Colonic mucosa (tissue), 4 donors: ENCODE results near the gene FAM177A1. TPM values are rescaled to one million over a fixed set of nuclear protein-coding genes. Genes with fewer than 3 reads are reported as not detected.

Experiments used
- DNase-seq: peaks from one replicate; pipeline ENCODE4 v3.0.0-alpha.2; 2020
- H3K27ac ChIP-seq: fragments of 200-600 bp; one replicate; pipeline ENCODE4 v1.8.0; 2021
- H3K27me3 ChIP-seq: fragments of 200-600 bp; one replicate; pipeline ENCODE4 v1.8.0; 2021
- H3K36me3 ChIP-seq: fragments of 200-600 bp; one replicate; pipeline ENCODE4 v1.8.0; 2021
- H3K4me1 ChIP-seq: fragments of 200-600 bp; one replicate; pipeline ENCODE4 v1.8.0; 2021; ENCODE audit warnings: mild to moderate bottlenecking
- H3K4me3 ChIP-seq: fragments of 200-600 bp; one replicate; pipeline ENCODE4 v1.8.0; 2021
- H3K9ac ChIP-seq, 2 donors: one replicate each; pipeline ENCODE4 v1.7.0; 2013; ENCODE audit warnings: control low read depth in 2 of 2, low read depth in 2 of 2, low read length in 2 of 2
- H3K9me3 ChIP-seq: fragments of 200-600 bp; one replicate; pipeline ENCODE4 v1.8.0; 2021
- intact Hi-C: fragments of 100-400 bp; cut with DNase I; formaldehyde crosslinking; loops from one replicate; pipeline ENCODE4 v1.14.1; 2022
- total RNA-seq, 2 donors: library from RNA; stranded (reverse); fragmentation: NEBNext Ultra II Directional in 1 of 2; extraction: Animal tissue kit (Norgen Biotek cat#: 25700) in 1 of 2; gene quantifications; one replicate each; pipeline ENCODE4 v1.2.1, GENCODE V29; 2021
- TF ChIP-seq, protein P1 (sequence below): fragments of 200-600 bp; IDR thresholded peaks from one replicate; pipeline ENCODE4 v1.8.0; 2022; ENCODE audit warnings: antibody characterized with exemption, mild to moderate bottlenecking
- donor health status: healthy.
- donor health status: DM: no; HTN: no; CAD: no.
- donor health status: DM: no; HTN: no; CAD: no.

The FAM177A1 gene
- total RNA-seq, 2 donors from 2014 or later: 114 to 153 TPM

DNA sequence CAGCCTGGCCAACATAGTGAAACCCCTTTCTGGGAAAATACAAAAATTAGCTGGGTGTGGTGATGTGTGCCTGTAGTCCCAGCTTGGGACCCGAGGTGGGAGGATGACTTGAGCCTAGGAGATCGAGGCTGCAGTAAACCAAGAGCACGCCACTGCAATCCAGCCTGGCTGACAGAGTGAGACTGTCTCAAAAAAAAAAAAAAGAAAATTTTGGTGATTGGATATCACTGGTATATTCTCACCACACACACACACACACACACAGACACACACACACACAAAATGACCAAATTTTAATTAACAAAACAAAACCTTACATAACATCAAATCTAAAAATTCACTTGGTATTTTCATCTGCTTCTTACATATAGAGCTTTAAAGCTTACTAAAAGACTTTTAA is 3.4 kb upstream of the FAM177A1 start:
- TF ChIP-seq, protein P1, sequence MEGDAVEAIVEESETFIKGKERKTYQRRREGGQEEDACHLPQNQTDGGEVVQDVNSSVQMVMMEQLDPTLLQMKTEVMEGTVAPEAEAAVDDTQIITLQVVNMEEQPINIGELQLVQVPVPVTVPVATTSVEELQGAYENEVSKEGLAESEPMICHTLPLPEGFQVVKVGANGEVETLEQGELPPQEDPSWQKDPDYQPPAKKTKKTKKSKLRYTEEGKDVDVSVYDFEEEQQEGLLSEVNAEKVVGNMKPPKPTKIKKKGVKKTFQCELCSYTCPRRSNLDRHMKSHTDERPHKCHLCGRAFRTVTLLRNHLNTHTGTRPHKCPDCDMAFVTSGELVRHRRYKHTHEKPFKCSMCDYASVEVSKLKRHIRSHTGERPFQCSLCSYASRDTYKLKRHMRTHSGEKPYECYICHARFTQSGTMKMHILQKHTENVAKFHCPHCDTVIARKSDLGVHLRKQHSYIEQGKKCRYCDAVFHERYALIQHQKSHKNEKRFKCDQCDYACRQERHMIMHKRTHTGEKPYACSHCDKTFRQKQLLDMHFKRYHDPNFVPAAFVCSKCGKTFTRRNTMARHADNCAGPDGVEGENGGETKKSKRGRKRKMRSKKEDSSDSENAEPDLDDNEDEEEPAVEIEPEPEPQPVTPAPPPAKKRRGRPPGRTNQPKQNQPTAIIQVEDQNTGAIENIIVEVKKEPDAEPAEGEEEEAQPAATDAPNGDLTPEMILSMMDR: no peak
- no peak overlapping the region for H3K9ac ChIP-seq
- intact Hi-C loops: loop anchor here (10.0 kb wide), 2 partner anchors 58 to 362 kb away; partner anchors contain the start of genes NFKBIA and SRP54

DNA sequence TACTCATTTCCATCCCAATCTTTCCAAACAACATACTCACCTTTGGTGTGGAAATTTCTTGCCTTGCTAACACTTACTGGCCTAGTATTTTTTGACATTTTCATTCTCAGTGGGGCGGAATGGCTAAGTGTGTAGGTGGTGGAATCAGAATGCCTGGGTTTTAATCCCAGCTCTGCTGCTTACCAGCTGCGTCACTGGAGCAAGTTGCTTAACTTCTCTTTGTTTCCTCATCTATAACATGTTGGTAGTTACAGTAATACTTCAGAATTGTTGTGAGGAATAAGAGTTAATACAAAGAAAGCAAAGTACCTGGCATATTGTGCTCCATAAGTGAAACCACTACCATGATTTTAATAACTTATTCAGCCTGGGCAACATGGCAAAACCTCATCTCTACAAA is 3.0 kb upstream of the FAM177A1 start:
- Histone ChIP-seq H3K27me3 (no peaks in the 10 kb centered on the region), H3K4me3 (no peak overlapping the region), H3K9ac (no peak overlapping the region), H3K4me1 (peaks cover 4% of the 10 kb centered on the region), H3K9me3 (no peaks in the 10 kb centered on the region), H3K27ac (no peak overlapping the region), H3K36me3 (no peaks in the 10 kb centered on the region)
- intact Hi-C loops: loop anchor here (10.0 kb wide), 2 partner anchors 58 to 362 kb away; partner anchors contain the start of genes NFKBIA and SRP54
- TF ChIP-seq, protein P1: no peak
- DNase-seq: no peak

More for the DNA sequence above, 3.4 kb upstream of the FAM177A1 start:
- H3K36me3 ChIP-seq: no peaks in the 10 kb centered on the region
- no peaks in the 10 kb centered on the region for H3K27me3 ChIP-seq
- peaks cover 4% of the 10 kb centered on the region for H3K4me1 ChIP-seq
- no peak overlapping the region for H3K4me3 ChIP-seq
- no peak overlapping the region for H3K27ac ChIP-seq
- no peaks in the 10 kb centered on the region for H3K9me3 ChIP-seq
- no peak for DNase-seq

DNA sequence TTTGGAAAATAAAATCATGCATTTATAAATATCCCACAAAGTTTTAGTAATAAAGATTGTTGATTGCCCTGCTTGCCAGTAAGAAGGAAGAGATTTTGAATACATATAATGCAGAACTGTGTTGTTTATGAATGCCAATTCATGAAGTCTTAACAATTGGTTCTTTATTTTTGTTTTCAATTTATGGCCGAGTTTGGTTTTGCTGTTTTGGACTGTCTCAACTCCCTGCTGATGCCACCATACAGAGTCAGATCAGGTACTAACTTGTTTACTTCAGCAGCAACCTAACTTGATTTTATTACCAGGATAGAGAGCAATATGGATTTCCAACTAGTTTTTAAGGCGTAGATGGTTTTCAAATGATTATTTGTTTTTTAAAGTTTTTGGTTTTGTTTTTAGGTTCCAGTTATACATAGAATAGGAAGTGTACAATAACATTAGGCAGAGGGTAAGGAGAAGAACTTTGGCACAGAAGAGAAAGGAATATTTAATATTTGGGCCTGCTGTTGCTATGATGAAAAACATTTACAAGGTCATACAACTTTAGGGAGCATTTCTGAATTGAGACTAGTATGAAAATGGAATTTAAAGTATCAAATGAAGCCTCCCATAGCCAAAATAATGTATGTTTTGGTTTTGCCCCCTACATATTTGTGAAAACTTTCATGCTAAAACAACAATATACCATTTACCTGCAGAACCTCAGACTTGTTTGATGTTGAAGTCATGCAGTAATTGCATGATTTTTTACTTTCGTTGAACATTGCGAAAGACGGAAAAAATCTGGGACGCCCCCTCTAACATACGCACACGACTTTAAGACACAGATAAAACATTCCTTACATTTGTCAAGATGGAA is 904 bp upstream of the FAM177A1 start:
- no peaks in the 10 kb centered on the region for H3K27me3 ChIP-seq
- DNase-seq: no peak
- H3K9ac ChIP-seq: peak overlapping the region; percentile 52 to 92
- no peaks in the 10 kb centered on the region for H3K36me3 ChIP-seq
- peaks cover 6% of the 10 kb centered on the region for H3K4me1 ChIP-seq
- TF ChIP-seq, protein P1: no peak
- H3K4me3 ChIP-seq: peak overlapping the region; percentile 75
- no peaks in the 10 kb centered on the region for H3K9me3 ChIP-seq
- intact Hi-C loops: loop anchor here (10.0 kb wide), 2 partner anchors 60 to 360 kb away; partner anchors contain the start of genes NFKBIA and SRP54
- peak overlapping the region; percentile 99 for H3K27ac ChIP-seq

DNA sequence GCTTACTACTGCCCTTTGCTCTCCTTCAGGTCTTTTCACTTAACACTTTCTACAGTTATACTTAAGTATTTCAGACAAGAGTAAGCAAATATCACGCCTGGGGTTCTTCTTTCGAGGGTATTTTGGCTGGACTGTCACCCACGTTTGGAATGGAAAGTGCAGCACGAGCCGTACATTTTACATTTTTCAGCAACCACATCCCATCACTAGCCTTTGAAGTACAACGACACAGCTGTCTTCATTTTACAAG is 349 bp upstream of the FAM177A1 start:
- DNase-seq: no peak
- H3K4me1 ChIP-seq: peaks cover 12% of the 10 kb centered on the region
- H3K36me3 ChIP-seq: no peaks in the 10 kb centered on the region
- H3K27ac ChIP-seq: peak overlapping the region; percentile 99
- H3K9ac ChIP-seq: peak overlapping the region; percentile 52 to 92
- intact Hi-C loops: loop anchor here (10.0 kb wide), 2 partner anchors 61 to 359 kb away; partner anchors contain the start of genes NFKBIA and SRP54
- no peaks in the 10 kb centered on the region for H3K9me3 ChIP-seq
- no peaks in the 10 kb centered on the region for H3K27me3 ChIP-seq
- TF ChIP-seq, protein P1: no peak
- H3K4me3 ChIP-seq: peak overlapping the region; percentile 75

DNA sequence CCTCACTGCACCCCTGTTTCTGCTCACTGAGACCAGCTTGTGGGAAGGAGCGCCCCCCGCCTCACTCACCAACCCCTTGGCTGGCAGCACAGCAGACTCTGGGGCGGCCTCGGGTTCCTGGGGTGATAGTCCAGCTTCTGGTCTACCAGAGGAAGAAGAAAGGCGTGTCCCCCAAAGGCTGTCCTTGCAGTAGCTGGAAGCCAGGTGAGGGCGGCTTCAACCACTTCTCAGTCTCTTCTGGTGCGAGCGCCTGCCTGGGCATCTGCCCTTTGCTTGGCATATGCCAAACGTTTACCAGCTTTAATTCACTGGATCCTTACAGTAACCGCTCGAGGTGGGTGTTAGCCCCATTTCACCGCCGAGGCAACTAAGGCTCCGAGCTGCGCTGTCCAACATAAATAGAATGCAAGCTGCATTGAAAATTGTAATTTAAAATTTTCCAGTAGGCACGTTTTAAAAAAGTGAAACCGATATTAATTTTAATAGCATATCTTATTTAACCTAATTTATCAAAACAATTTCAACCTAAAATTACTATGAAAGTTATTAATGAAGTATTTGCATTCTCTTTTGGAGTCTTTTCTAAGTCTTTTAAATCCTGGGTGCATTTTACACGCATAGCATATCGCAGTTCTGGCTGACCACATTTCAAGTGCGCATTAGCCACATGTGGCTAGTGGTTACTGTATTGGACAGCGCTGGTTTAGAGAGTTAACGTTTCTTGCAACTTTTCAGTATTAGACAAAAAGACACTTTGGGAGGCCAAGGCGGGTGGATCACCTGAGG is 872 bp downstream of the FAM177A1 start:
- H3K4me3 ChIP-seq: peak overlapping the region; percentile 75
- no peaks in the 10 kb centered on the region for H3K36me3 ChIP-seq
- H3K9ac ChIP-seq: peak overlapping the region; percentile 84 to 89
- TF ChIP-seq, protein P1: no peak
- no peaks in the 10 kb centered on the region for H3K9me3 ChIP-seq
- peaks cover 18% of the 10 kb centered on the region for H3K4me1 ChIP-seq
- no peaks in the 10 kb centered on the region for H3K27me3 ChIP-seq
- peak overlapping the region; percentile 99 for H3K27ac ChIP-seq
- intact Hi-C loops: loop anchor here (10.0 kb wide), 2 partner anchors 62 to 358 kb away; partner anchors contain the start of genes NFKBIA and SRP54
- DNase-seq: peak; percentile 75
